Activated naive CD4-positive, alpha-beta T cell treated with anti-CD3 and anti-CD28 coated beads, Interleukin-2, amount 50 U/mL, for 24 hours (primary cell): ENCODE results near the gene VSIR.
A peak's percentile ranks its signal among the peaks of the same experiment; 100 is the strongest.

Source experiments
- H3K27ac Mint-ChIP-seq: one replicate; pipeline ENCODE4 v1.8.0; 2021; ENCODE audit warnings: mild to moderate bottlenecking, mixed read lengths
- H3K27me3 Mint-ChIP-seq: one replicate; pipeline ENCODE4 v1.8.0; 2021; ENCODE audit warnings: mixed read lengths
- H3K36me3 Mint-ChIP-seq: one replicate; pipeline ENCODE4 v1.8.0; 2021; ENCODE audit warnings: mixed read lengths
- H3K4me1 Mint-ChIP-seq: one replicate; pipeline ENCODE4 v1.8.0; 2021; ENCODE audit warnings: mixed read lengths
- H3K4me3 Mint-ChIP-seq: one replicate; pipeline ENCODE4 v1.8.0; 2021; ENCODE audit warnings: mild to moderate bottlenecking, mixed read lengths
- H3K9me3 Mint-ChIP-seq: one replicate; pipeline ENCODE4 v1.8.0; 2021; ENCODE audit warnings: mixed read lengths

Gene VSIR

DNA sequence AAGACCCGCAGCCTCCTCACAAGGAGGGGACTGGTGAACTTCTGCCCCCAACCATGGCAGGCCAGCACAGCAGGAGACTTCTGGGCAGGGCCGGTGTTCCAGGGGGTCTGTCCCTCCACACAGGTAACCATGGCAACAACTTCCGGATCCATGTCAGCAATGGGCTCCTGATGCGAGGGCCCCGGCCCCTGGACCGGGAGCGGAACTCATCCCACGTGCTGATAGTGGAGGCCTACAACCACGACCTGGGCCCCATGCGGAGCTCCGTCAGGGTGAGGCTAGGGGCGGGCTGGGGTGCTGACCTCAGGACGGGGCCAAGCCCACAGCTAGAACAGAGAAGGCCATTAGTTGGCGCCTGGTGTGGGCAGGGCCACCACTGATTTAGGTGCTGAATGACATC lies 48.1 kb downstream of the VSIR start:
- H3K9me3 Mint-ChIP-seq: no peaks in the 10 kb centered on the region
- no peaks in the 10 kb centered on the region for H3K27me3 Mint-ChIP-seq
- peaks cover 90% of the 10 kb centered on the region for H3K4me1 Mint-ChIP-seq
- H3K36me3 Mint-ChIP-seq: no peaks in the 10 kb centered on the region
- peak overlapping the region; percentile 77 for H3K4me3 Mint-ChIP-seq
- H3K27ac Mint-ChIP-seq: peak overlapping the region; percentile 99

DNA sequence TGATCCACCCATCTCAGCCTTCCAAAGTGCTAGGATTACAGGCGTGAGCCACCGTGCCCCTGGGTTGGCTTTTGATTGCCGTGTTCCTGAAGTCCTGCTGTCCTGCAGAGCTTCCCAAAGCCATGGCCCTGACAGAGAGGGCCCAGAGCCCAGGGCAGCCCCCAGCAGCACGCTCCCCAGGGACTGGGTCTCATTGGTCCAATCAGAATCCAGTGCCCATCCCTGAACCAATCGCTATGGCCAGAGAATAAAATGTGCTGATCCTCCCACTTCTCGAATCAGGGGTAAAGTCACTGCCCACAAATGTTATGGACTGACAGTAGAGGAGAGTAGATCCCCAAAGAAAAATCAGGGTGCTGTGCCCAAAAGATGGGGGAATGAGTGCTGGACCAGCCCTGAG lies 48.8 kb downstream of the VSIR start:
- Mint-ChIP-seq H3K27ac (peak overlapping the region; percentile 99), H3K27me3 (no peaks in the 10 kb centered on the region), H3K9me3 (no peaks in the 10 kb centered on the region), H3K4me1 (peaks cover 85% of the 10 kb centered on the region), H3K36me3 (no peaks in the 10 kb centered on the region), H3K4me3 (peak overlapping the region; percentile 16)

DNA sequence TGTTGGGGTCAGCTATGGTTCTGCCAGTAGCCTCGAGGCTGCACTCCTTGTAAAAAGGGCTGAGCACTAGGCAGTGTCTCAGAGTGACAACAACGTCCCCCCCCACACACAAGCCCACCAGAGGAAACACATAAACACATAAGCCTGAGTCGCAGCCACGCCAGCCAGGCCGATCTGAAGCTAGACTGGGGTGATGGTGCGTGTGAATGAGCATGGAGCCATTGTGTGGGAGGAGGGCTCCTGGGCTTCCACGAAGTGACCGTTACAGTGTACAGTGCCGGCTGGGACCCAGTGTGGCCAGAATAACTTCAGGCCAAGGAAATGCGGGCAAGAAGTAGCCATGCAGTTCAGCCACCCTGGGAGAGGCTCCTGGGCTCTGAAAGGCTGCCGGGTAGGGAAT lies 50.0 kb downstream of the VSIR start:
- H3K9me3 Mint-ChIP-seq: no peaks in the 10 kb centered on the region
- peak overlapping the region; percentile 74 for H3K27ac Mint-ChIP-seq
- no peak overlapping the region for H3K4me3 Mint-ChIP-seq
- H3K4me1 Mint-ChIP-seq: peaks cover 72% of the 10 kb centered on the region
- H3K27me3 Mint-ChIP-seq: no peaks in the 10 kb centered on the region
- no peaks in the 10 kb centered on the region for H3K36me3 Mint-ChIP-seq

DNA sequence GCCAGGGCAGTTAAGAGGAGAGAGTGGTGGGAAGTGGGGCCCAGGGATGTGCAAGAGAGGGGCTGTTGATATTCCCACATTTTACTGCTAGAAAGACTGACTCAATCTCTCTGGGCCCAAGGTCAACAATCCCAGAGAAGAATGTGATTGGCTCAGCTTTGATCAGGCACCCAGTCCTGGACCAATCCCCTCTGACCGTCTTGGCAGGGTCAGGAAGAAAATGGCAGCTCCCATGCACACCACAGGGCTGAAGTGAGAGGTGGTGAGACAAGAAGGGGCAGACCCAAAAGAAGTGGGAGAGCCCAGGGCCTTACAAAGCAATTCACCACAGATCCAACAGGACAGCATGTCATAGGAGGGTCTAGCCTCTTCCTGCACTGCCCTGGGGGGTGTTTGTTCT lies 50.5 kb downstream of the VSIR start:
- no peaks in the 10 kb centered on the region for H3K9me3 Mint-ChIP-seq
- H3K27me3 Mint-ChIP-seq: no peaks in the 10 kb centered on the region
- peaks cover 69% of the 10 kb centered on the region for H3K4me1 Mint-ChIP-seq
- H3K27ac Mint-ChIP-seq: peak overlapping the region; percentile 74
- no peaks in the 10 kb centered on the region for H3K36me3 Mint-ChIP-seq
- H3K4me3 Mint-ChIP-seq: no peak overlapping the region

GRCh38 chr10:71721313-71721712 lies 52.0 kb downstream of the VSIR start:
- Mint-ChIP-seq H3K27me3 (no peaks in the 10 kb centered on the region), H3K27ac (peak overlapping the region; percentile 68), H3K4me3 (no peak overlapping the region), H3K36me3 (no peaks in the 10 kb centered on the region), H3K4me1 (peaks cover 61% of the 10 kb centered on the region), H3K9me3 (no peaks in the 10 kb centered on the region)

DNA sequence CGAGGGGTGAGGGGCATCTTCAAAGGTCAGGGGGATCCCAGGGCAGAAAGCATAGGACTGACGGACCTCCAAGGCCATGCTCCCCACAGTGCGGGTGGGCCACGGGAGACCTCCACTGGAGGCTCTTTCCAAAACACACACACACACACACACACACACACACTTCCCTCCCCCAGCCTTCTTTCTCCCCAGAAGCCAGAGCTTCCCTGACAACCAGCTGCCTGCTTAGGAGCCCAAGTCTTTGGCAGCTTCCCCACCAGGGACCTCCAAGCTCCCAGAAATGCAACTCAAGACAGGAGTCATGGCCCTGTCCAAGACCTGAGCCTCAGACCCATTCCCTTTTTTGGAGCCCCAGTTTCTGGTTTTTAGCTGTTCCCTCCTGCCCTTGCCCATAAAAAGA lies 53.0 kb downstream of the VSIR start:
- H3K36me3 Mint-ChIP-seq: no peaks in the 10 kb centered on the region
- H3K27me3 Mint-ChIP-seq: no peaks in the 10 kb centered on the region
- no peaks in the 10 kb centered on the region for H3K9me3 Mint-ChIP-seq
- no peak overlapping the region for H3K4me3 Mint-ChIP-seq
- peaks cover 61% of the 10 kb centered on the region for H3K4me1 Mint-ChIP-seq
- peak overlapping the region; percentile 83 for H3K27ac Mint-ChIP-seq

- peak within 1 kb of the TSS; percentile 83 for H3K27ac Mint-ChIP-seq
- no peaks in the 10 kb centered on the region for H3K27me3 Mint-ChIP-seq
- H3K4me3 Mint-ChIP-seq: no peak within 1 kb of the TSS
- H3K4me1 Mint-ChIP-seq: peaks cover 59% of the 10 kb centered on the region
- no peaks in the 10 kb centered on the region for H3K36me3 Mint-ChIP-seq
- H3K9me3 Mint-ChIP-seq: no peaks in the 10 kb centered on the region
Observed at GRCh38 chr10:71719464-71720201, 53.7 kb downstream of the VSIR start, which contains the start of gene C10orf105. C10orf105 (minus strand) TSS chr10:71719778; CDS start chr10:71716337, 3,441 bp downstream.

GRCh38 chr10:71719042-71719441 lies 54.3 kb downstream of the VSIR start:
- Mint-ChIP-seq H3K9me3 (no peaks in the 10 kb centered on the region), H3K4me3 (no peak overlapping the region), H3K36me3 (no peaks in the 10 kb centered on the region), H3K27me3 (no peaks in the 10 kb centered on the region), H3K4me1 (peaks cover 61% of the 10 kb centered on the region), H3K27ac (no peak overlapping the region)

DNA sequence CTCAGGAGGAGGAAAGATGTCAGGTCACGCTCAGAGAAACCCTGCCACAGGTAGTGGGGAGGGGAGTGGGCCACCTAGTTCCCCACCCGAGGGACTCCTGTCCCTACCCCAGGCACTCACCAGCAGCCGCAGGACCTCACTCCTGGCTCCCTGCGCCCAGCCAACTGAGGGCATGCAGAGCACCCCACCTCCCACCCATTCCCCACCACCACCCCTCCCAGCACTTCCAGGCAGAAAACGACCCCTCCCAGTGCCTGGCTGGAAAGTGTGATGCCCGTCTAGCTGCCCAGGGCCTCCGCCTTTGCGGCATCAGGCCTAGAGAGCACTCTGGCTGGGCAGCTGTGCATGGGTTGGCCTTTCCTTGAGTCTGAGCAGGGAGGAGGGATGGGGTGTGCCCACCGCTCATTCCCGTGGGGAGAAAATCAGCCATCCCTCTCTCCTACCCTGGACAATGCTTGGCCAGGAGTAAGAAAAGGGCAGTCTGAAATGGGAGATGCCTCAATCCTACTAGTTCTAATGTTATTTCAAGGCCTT lies 55.1 kb downstream of the VSIR start:
- H3K4me3 Mint-ChIP-seq: no peak overlapping the region
- no peaks in the 10 kb centered on the region for H3K36me3 Mint-ChIP-seq
- no peak overlapping the region for H3K27ac Mint-ChIP-seq
- H3K9me3 Mint-ChIP-seq: no peaks in the 10 kb centered on the region
- no peaks in the 10 kb centered on the region for H3K27me3 Mint-ChIP-seq
- H3K4me1 Mint-ChIP-seq: peaks cover 61% of the 10 kb centered on the region

- no peak overlapping the region for H3K4me3 Mint-ChIP-seq
- no peaks in the 10 kb centered on the region for H3K27me3 Mint-ChIP-seq
- no peaks in the 10 kb centered on the region for H3K9me3 Mint-ChIP-seq
- no peaks in the 10 kb centered on the region for H3K36me3 Mint-ChIP-seq
- H3K4me1 Mint-ChIP-seq: peaks cover 64% of the 10 kb centered on the region
- peak overlapping the region; percentile 86 for H3K27ac Mint-ChIP-seq
Observed at GRCh38 chr10:71717551-71717951, 55.8 kb downstream of the VSIR start.

DNA sequence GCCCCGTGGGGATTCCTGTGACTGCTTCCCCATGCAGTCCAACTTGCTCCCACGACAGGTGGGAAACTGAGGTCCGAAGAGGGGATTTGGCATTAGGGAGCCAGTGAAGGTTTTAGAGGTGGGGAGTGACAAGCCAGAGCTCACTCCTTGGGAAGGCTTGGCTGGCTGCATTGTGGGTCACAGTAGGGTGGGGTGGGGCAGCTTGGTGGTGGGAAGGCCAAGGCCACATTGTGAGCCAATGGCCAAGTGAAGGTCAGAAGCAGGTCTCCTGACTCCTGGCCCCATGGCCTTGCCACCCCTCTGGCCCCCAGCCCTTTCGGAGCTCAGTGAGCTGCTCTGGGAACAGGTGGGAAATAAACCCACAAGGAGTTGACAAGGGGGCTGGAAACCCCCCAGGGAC lies 56.3 kb downstream of the VSIR start:
- H3K36me3 Mint-ChIP-seq: no peaks in the 10 kb centered on the region
- H3K9me3 Mint-ChIP-seq: no peaks in the 10 kb centered on the region
- peak overlapping the region; percentile 86 for H3K27ac Mint-ChIP-seq
- H3K27me3 Mint-ChIP-seq: no peaks in the 10 kb centered on the region
- no peak overlapping the region for H3K4me3 Mint-ChIP-seq
- peaks cover 64% of the 10 kb centered on the region for H3K4me1 Mint-ChIP-seq

DNA sequence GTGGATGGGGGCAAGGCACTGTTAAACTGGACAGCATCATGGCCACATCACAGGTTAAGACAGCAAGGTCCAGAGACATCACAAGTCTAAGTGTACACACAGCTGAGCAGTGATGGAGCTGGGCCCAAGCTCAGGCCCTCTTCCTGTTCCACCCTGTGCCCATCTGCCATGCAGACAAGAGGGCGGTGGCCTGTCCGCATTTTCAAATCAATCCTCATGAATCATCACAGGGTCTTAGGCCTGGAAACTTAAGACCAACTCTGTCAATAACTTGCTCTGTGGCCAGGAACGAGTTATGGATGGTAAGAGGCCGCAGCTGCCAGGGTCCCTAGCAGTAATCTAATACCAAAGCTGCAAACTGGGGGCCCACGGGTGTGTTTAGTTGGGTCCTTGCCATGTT lies 56.9 kb downstream of the VSIR start:
- H3K4me1 Mint-ChIP-seq: peaks cover 64% of the 10 kb centered on the region

GRCh38 chr10:71715860-71716259 lies 57.5 kb downstream of the VSIR start:
- H3K27me3 Mint-ChIP-seq: no peaks in the 10 kb centered on the region
- H3K27ac Mint-ChIP-seq: peak overlapping the region; percentile 84
- no peaks in the 10 kb centered on the region for H3K36me3 Mint-ChIP-seq
- peak overlapping the region; percentile 58 for H3K4me3 Mint-ChIP-seq
- H3K9me3 Mint-ChIP-seq: no peaks in the 10 kb centered on the region
- peaks cover 61% of the 10 kb centered on the region for H3K4me1 Mint-ChIP-seq

More for the DNA sequence above, 56.9 kb downstream of the VSIR start:
- no peak overlapping the region for H3K4me3 Mint-ChIP-seq
- H3K27ac Mint-ChIP-seq: peak overlapping the region; percentile 65
- no peaks in the 10 kb centered on the region for H3K9me3 Mint-ChIP-seq
- no peaks in the 10 kb centered on the region for H3K27me3 Mint-ChIP-seq
- no peaks in the 10 kb centered on the region for H3K36me3 Mint-ChIP-seq

GRCh38 chr10:71715026-71715425 lies 58.3 kb downstream of the VSIR start:
- Mint-ChIP-seq H3K27ac (peak overlapping the region; percentile 84), H3K4me3 (no peak overlapping the region), H3K9me3 (no peaks in the 10 kb centered on the region), H3K4me1 (peaks cover 57% of the 10 kb centered on the region), H3K27me3 (no peaks in the 10 kb centered on the region), H3K36me3 (no peaks in the 10 kb centered on the region)

DNA sequence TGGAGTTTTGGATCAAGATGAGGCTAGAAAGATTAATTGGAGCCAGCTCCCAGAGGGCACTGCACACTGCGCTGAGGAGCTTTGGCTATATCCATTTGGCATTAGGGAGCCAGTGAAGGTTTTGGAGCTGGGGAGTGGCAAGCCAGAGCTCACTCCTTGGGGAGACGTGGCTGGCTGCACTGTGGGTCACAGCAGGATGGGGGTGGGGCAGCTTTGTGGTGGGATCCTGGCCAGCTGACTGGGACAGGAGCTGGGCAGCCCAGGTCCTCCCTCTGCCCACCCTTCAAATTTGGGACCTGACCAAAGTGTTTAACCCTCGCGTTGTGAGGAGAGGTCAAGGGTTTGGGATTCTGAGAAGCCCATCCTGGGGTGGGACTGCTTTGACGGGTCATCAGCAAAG lies 58.7 kb downstream of the VSIR start:
- Mint-ChIP-seq H3K27me3 (no peaks in the 10 kb centered on the region), H3K27ac (peak overlapping the region; percentile 99), H3K4me1 (peaks cover 62% of the 10 kb centered on the region), H3K9me3 (no peaks in the 10 kb centered on the region), H3K36me3 (no peaks in the 10 kb centered on the region), H3K4me3 (peak overlapping the region; percentile 70)

- Mint-ChIP-seq H3K27me3 (no peaks in the 10 kb centered on the region), H3K4me3 (peak overlapping the region; percentile 70), H3K9me3 (no peaks in the 10 kb centered on the region), H3K27ac (peak overlapping the region; percentile 99), H3K36me3 (no peaks in the 10 kb centered on the region), H3K4me1 (peaks cover 66% of the 10 kb centered on the region)
Observed at GRCh38 chr10:71714031-71714410, 59.3 kb downstream of the VSIR start.
